Measurements from ENCODE around the gene SMAD1.

Gene SMAD1

DNA sequence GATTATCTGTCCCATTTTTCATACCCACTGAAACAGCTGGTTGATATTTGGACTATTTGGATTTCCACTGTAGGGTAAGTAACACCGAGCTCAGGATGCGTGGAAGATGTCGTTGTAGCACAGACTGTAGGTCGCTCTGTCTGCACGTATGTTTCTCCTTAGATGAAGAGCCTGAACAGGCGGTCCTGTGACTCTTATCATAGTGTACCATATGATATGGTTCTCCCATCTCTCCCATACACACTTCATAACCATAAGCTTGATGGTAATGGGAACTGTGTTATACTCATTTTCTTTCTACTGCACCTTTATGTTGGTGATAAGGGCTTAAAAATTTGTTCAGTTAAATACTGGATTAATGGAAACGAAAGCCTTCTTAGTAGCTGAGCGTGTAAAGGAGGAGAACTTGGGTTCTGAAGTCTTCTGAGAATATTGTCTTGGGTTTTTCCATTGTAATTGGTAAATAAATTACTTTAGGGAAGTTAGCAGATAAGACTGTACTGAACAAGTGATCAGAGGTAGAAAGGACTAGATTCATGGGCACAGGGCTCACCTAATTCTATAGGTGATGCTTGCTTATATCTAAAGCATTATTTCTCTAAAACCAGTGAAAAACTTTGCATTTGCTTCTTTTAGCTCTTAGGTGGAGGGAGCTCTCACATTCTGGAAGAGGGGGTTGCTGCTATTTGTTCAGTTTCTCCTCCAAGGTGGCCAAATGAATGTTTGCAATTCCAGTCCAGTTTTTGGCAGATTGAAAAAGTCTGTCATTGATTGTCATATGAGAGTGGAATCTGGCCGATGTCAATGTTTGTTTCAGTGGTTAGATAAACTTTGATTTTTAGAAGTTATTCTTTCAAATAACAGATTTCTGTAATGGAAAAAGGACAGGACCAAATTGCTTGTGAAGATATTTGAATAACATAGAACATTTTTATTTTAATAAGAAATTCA, 15.8 kb downstream of the SMAD1 start:
- Histone ChIP-seq H3K27ac (ENCODE audit: low read depth, low read length) (no peak overlapping the region), H2BK120ac (ENCODE audit: low read depth, low read length) (no peak overlapping the region), H3K4me3 (ENCODE audit: low read length) (no peak overlapping the region), H3K27me3 (ENCODE audit: insufficient read depth, low read length, poor library complexity) (no peaks in the 10 kb centered on the region), H3K79me1 (ENCODE audit: low read length) (peaks cover 11% of the 10 kb centered on the region), H2AK5ac (ENCODE audit: low read length) (no peak overlapping the region), H3K36me3 (ENCODE audit: control insufficient read depth, insufficient read depth, low read length) (no peaks in the 10 kb centered on the region), H2BK5ac (ENCODE audit: low read length) (no peak overlapping the region), H3K9ac (ENCODE audit: low read length) (no peak overlapping the region), H3K79me2 (ENCODE audit: control insufficient read depth, insufficient read depth, low read length) (peaks cover 17% of the 10 kb centered on the region), H2BK15ac (replicated peaks; ENCODE audit: low read depth) (no peak overlapping the region), H3K18ac (ENCODE audit: low read length) (no peak overlapping the region), H3K4ac (ENCODE audit: low read depth, low read length) (no peak overlapping the region), H3K56ac (ENCODE audit: low read length) (no peak overlapping the region), H3K23ac (ENCODE audit: low read length) (no peak overlapping the region), H4K8ac (ENCODE audit: low read depth, low read length) (no peak overlapping the region), H3K4me1 (ENCODE audit: control insufficient read depth, low read depth, low read length) (peaks cover 5% of the 10 kb centered on the region), H3K4me2 (ENCODE audit: low read length) (no peak overlapping the region), H4K5ac (ENCODE audit: low read length) (no peak overlapping the region)
- no CpG with 5 or more reads among the region's 9 CpGs for WGBS (ENCODE audit: extremely low coverage, insufficient coverage, low lambda C conversion rate)
- DNase-seq: no peak

DNA sequence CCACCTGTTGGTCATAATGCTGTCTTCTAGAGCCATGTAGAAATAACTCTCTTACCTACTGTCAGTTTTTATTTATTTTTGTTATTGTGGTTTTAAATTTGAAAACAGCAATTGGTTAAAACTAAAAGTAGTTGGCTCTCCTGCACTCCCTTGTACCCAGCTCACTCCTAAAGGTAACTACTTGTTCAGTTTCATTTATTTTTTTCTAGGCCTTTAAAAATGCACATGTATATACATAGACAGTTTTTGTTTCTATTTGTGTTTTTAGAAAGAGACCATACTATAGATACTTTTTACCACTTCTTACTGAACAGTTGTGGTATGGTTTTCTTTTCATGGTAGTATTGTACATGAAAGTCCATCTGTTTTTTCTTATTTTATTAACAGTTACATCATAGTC, 16.8 kb downstream of the SMAD1 start:
- Histone ChIP-seq H4K8ac (ENCODE audit: low read depth, low read length) (no peak overlapping the region), H3K18ac (ENCODE audit: low read length) (no peak overlapping the region), H3K79me2 (ENCODE audit: control insufficient read depth, insufficient read depth, low read length) (peaks cover 19% of the 10 kb centered on the region), H3K4ac (ENCODE audit: low read depth, low read length) (no peak overlapping the region), H4K5ac (ENCODE audit: low read length) (no peak overlapping the region), H2BK15ac (replicated peaks; ENCODE audit: low read depth) (no peak overlapping the region), H3K4me2 (ENCODE audit: low read length) (no peak overlapping the region), H3K23ac (ENCODE audit: low read length) (no peak overlapping the region), H3K36me3 (ENCODE audit: control insufficient read depth, insufficient read depth, low read length) (no peaks in the 10 kb centered on the region), H2BK120ac (ENCODE audit: low read depth, low read length) (no peak overlapping the region), H3K27me3 (ENCODE audit: insufficient read depth, low read length, poor library complexity) (no peaks in the 10 kb centered on the region), H3K9ac (ENCODE audit: low read length) (no peak overlapping the region), H3K27ac (ENCODE audit: low read depth, low read length) (no peak overlapping the region), H3K79me1 (ENCODE audit: low read length) (peaks cover 12% of the 10 kb centered on the region), H3K4me3 (ENCODE audit: low read length) (no peak overlapping the region), H3K56ac (ENCODE audit: low read length) (no peak overlapping the region), H2AK5ac (ENCODE audit: low read length) (no peak overlapping the region), H3K4me1 (ENCODE audit: control insufficient read depth, low read depth, low read length) (no peaks in the 10 kb centered on the region), H2BK5ac (ENCODE audit: low read length) (no peak overlapping the region)
- DNase-seq: no peak

DNA sequence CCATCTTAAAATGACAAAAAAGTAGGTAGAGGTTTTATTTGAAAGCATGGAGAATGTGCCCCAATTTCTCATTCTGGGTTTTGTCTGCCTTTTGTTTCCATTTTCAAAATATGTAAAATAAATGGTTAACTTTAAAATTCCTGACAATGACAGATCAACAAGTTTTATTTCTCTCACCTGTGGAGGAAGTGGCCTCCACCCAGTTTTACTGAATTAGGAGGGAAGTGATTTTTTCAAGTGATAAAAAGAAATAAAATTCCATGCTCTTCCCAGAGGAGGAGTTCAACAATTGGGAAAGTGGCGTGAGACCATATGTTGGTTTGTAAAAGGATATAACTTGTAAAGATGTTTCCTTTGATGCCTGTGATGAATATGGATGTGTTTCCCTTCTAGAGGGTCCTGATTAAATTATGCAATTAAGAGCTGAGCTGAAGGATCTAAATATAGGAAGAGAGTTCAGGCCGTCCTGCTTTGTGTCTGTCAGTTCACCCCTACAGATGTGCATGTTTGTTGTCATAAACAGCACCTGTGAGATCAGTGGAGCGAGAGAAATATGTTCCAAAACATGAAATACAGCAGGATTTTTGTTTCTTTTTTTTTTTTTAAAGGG, 19.5 kb downstream of the SMAD1 start:
- no peak overlapping the region for H2BK5ac ChIP-seq (ENCODE audit: low read length)
- no peak overlapping the region for H3K27ac ChIP-seq (ENCODE audit: low read depth, low read length)
- H3K79me1 ChIP-seq (ENCODE audit: low read length): peaks cover 10% of the 10 kb centered on the region
- H3K36me3 ChIP-seq (ENCODE audit: control insufficient read depth, insufficient read depth, low read length): no peaks in the 10 kb centered on the region
- no peak overlapping the region for H3K4me3 ChIP-seq (ENCODE audit: low read length)
- no peak overlapping the region for H3K23ac ChIP-seq (ENCODE audit: low read length)
- H3K4ac ChIP-seq (ENCODE audit: low read depth, low read length): no peak overlapping the region
- H3K79me2 ChIP-seq (ENCODE audit: control insufficient read depth, insufficient read depth, low read length): peaks cover 16% of the 10 kb centered on the region
- H3K4me1 ChIP-seq (ENCODE audit: control insufficient read depth, low read depth, low read length): no peaks in the 10 kb centered on the region
- H3K18ac ChIP-seq (ENCODE audit: low read length): no peak overlapping the region
- no CpG with 5 or more reads among the region's 3 CpGs for WGBS (ENCODE audit: extremely low coverage, insufficient coverage, low lambda C conversion rate)
- DNase-seq: no peak
- H3K27me3 ChIP-seq (ENCODE audit: insufficient read depth, low read length, poor library complexity): no peaks in the 10 kb centered on the region
- H4K8ac ChIP-seq (ENCODE audit: low read depth, low read length): no peak overlapping the region
- H3K56ac ChIP-seq (ENCODE audit: low read length): no peak overlapping the region
- no peak overlapping the region for H2AK5ac ChIP-seq (ENCODE audit: low read length)
- H2BK120ac ChIP-seq (ENCODE audit: low read depth, low read length): no peak overlapping the region
- H3K4me2 ChIP-seq (ENCODE audit: low read length): no peak overlapping the region
- H3K9ac ChIP-seq (ENCODE audit: low read length): no peak overlapping the region
- H2BK15ac ChIP-seq (replicated peaks; ENCODE audit: low read depth): no peak overlapping the region
- H4K5ac ChIP-seq (ENCODE audit: low read length): no peak overlapping the region

DNA sequence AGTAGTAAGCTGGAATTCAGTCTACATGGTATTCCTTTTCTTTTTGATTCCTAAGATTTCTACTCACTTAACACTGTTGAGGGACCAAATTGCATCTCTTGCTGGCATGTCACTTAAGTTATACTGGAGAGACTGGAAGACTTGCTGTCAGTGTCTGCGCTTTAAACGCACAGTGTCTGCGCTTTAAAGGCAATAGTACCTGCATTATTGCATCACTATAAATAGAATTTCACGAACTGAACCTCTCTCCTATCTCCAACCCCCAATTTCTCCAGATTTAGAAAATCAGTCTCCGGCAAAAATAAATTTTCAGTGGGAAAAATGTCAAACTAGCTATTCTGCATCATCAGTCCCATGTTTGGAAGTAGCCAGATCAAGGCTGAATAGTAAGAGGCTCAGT, 21.2 kb downstream of the SMAD1 start:
- no peak overlapping the region for H3K23ac ChIP-seq (ENCODE audit: low read length)
- H3K79me2 ChIP-seq (ENCODE audit: control insufficient read depth, insufficient read depth, low read length): peaks cover 13% of the 10 kb centered on the region
- no peak overlapping the region for H3K4me3 ChIP-seq (ENCODE audit: low read length)
- H3K4me2 ChIP-seq (ENCODE audit: low read length): no peak overlapping the region
- no peak overlapping the region for H3K9ac ChIP-seq (ENCODE audit: low read length)
- no peaks in the 10 kb centered on the region for H3K27me3 ChIP-seq (ENCODE audit: insufficient read depth, low read length, poor library complexity)
- H3K79me1 ChIP-seq (ENCODE audit: low read length): peaks cover 6% of the 10 kb centered on the region
- H3K27ac ChIP-seq (ENCODE audit: low read depth, low read length): no peak overlapping the region
- no peak overlapping the region for H2BK15ac ChIP-seq (replicated peaks; ENCODE audit: low read depth)
- no peak overlapping the region for H2BK5ac ChIP-seq (ENCODE audit: low read length)
- no peak overlapping the region for H4K5ac ChIP-seq (ENCODE audit: low read length)
- H3K56ac ChIP-seq (ENCODE audit: low read length): no peak overlapping the region
- no peak overlapping the region for H3K4ac ChIP-seq (ENCODE audit: low read depth, low read length)
- DNase-seq: no peak
- H2AK5ac ChIP-seq (ENCODE audit: low read length): no peak overlapping the region
- no peak overlapping the region for H4K8ac ChIP-seq (ENCODE audit: low read depth, low read length)
- H3K4me1 ChIP-seq (ENCODE audit: control insufficient read depth, low read depth, low read length): no peaks in the 10 kb centered on the region
- H3K36me3 ChIP-seq (ENCODE audit: control insufficient read depth, insufficient read depth, low read length): no peaks in the 10 kb centered on the region
- H3K18ac ChIP-seq (ENCODE audit: low read length): no peak overlapping the region
- no CpG with 5 or more reads among the region's 5 CpGs for WGBS (ENCODE audit: extremely low coverage, insufficient coverage, low lambda C conversion rate)
- H2BK120ac ChIP-seq (ENCODE audit: low read depth, low read length): no peak overlapping the region

DNA sequence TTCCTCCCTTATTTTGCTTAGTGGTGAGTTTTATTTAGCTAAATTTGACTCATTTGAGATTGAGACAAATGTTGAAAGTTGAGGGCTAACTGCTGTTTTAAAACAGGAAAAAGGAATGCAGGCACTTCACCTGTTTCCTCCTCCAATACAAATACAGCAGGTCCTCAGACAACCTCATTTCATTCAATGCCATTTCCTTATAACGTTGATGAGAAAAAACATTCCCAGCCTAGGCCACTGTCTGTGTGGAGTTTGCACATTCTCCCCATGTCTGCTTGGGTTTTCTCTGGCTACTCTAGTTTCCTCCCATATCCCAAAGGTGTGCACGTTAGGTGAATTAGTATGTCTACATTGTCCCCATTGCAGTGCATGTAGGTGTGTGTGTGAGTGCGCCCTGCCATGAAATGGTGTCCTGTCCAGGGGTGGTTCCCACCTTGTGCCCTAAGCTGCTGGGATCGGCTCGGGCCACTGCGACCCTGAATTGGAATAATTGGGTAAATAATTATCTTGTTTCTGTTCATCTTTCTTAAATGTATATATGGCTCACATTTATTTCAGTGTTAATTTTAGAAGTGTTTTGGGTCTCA, 21.9 kb downstream of the SMAD1 start:
- Histone ChIP-seq H3K23ac (ENCODE audit: low read length) (no peak overlapping the region), H4K5ac (ENCODE audit: low read length) (no peak overlapping the region), H3K4me2 (ENCODE audit: low read length) (no peak overlapping the region), H3K79me1 (ENCODE audit: low read length) (peaks cover 6% of the 10 kb centered on the region), H2BK5ac (ENCODE audit: low read length) (no peak overlapping the region), H4K8ac (ENCODE audit: low read depth, low read length) (no peak overlapping the region), H3K9ac (ENCODE audit: low read length) (no peak overlapping the region), H3K4ac (ENCODE audit: low read depth, low read length) (no peak overlapping the region), H3K79me2 (ENCODE audit: control insufficient read depth, insufficient read depth, low read length) (peaks cover 13% of the 10 kb centered on the region), H3K36me3 (ENCODE audit: control insufficient read depth, insufficient read depth, low read length) (no peaks in the 10 kb centered on the region), H3K4me3 (ENCODE audit: low read length) (no peak overlapping the region), H2AK5ac (ENCODE audit: low read length) (no peak overlapping the region), H3K56ac (ENCODE audit: low read length) (no peak overlapping the region), H3K4me1 (ENCODE audit: control insufficient read depth, low read depth, low read length) (no peaks in the 10 kb centered on the region), H3K27ac (ENCODE audit: low read depth, low read length) (no peak overlapping the region), H2BK15ac (replicated peaks; ENCODE audit: low read depth) (no peak overlapping the region), H2BK120ac (ENCODE audit: low read depth, low read length) (no peak overlapping the region), H3K27me3 (ENCODE audit: insufficient read depth, low read length, poor library complexity) (no peaks in the 10 kb centered on the region), H3K18ac (ENCODE audit: low read length) (no peak overlapping the region)
- no CpG with 5 or more reads among the region's 6 CpGs for WGBS (ENCODE audit: extremely low coverage, insufficient coverage, low lambda C conversion rate)
- no peak for DNase-seq
